ENCODE measurements around the gene PRKAR1A.

Gene PRKAR1A

GRCh38 chr17:68541816-68542215, 29.6 kb downstream of the PRKAR1A start:
- H3K36me3 ChIP-seq (ENCODE audit: control insufficient read depth, insufficient read depth, low read length): peaks cover 7% of the 10 kb centered on the region
- no peak for TF ChIP-seq CTCF (IDR thresholded peaks at IDR 0.05; ENCODE audit: insufficient read depth, low read length, poor library complexity, severe bottlenecking)
- no peak for DNase-seq (ENCODE audit: extremely low read depth, insufficient read length)

GRCh38 chr17:68542698-68543463, 30.7 kb downstream of the PRKAR1A start:
- no peaks in the 10 kb centered on the region for H3K27me3 ChIP-seq (replicated peaks; ENCODE audit: control insufficient read depth, insufficient read depth, low read length)
- TF ChIP-seq CTCF (IDR thresholded peaks at IDR 0.05; ENCODE audit: insufficient read depth, low read length, poor library complexity, severe bottlenecking): no peak
- no peak overlapping the region for H3K4me3 ChIP-seq (replicated peaks; ENCODE audit: low read depth, low read length)
- no peak for DNase-seq (ENCODE audit: extremely low read depth, insufficient read length)
- H3K36me3 ChIP-seq (ENCODE audit: control insufficient read depth, insufficient read depth, low read length): peaks cover 4% of the 10 kb centered on the region

More at GRCh38 chr17:68541816-68542215, 29.6 kb downstream of the PRKAR1A start:
- H3K27me3 ChIP-seq (replicated peaks; ENCODE audit: control insufficient read depth, insufficient read depth, low read length): no peaks in the 10 kb centered on the region
- H3K4me3 ChIP-seq (replicated peaks; ENCODE audit: low read depth, low read length): no peak overlapping the region

- Histone ChIP-seq H3K36me3 (ENCODE audit: control insufficient read depth, insufficient read depth, low read length) (peaks cover 4% of the 10 kb centered on the region), H3K27me3 (replicated peaks; ENCODE audit: control insufficient read depth, insufficient read depth, low read length) (no peaks in the 10 kb centered on the region), H3K4me3 (replicated peaks; ENCODE audit: low read depth, low read length) (no peak overlapping the region)
- no peak for TF ChIP-seq CTCF (IDR thresholded peaks at IDR 0.05; ENCODE audit: insufficient read depth, low read length, poor library complexity, severe bottlenecking)
- no peak for DNase-seq (ENCODE audit: extremely low read depth, insufficient read length)
Measured at GRCh38 chr17:68544111-68544915, 32.1 kb downstream of the PRKAR1A start.

- Histone ChIP-seq H3K36me3 (ENCODE audit: control insufficient read depth, insufficient read depth, low read length) (no peaks in the 10 kb centered on the region), H3K27me3 (replicated peaks; ENCODE audit: control insufficient read depth, insufficient read depth, low read length) (no peaks in the 10 kb centered on the region), H3K4me3 (replicated peaks; ENCODE audit: low read depth, low read length) (no peak overlapping the region)
- DNase-seq (ENCODE audit: extremely low read depth, insufficient read length): no peak
- TF ChIP-seq CTCF (IDR thresholded peaks at IDR 0.05; ENCODE audit: insufficient read depth, low read length, poor library complexity, severe bottlenecking): no peak
Measured at GRCh38 chr17:68556551-68556950, 44.3 kb downstream of the PRKAR1A start.

- TF ChIP-seq CTCF (IDR thresholded peaks at IDR 0.05; ENCODE audit: insufficient read depth, low read length, poor library complexity, severe bottlenecking): no peak
- no peaks in the 10 kb centered on the region for H3K27me3 ChIP-seq (replicated peaks; ENCODE audit: control insufficient read depth, insufficient read depth, low read length)
Measured at GRCh38 chr17:68559316-68559715, 47.1 kb downstream of the PRKAR1A start.

More at GRCh38 chr17:68559316-68559715, 47.1 kb downstream of the PRKAR1A start:
- H3K4me3 ChIP-seq (replicated peaks; ENCODE audit: low read depth, low read length): no peak overlapping the region
- no peak for DNase-seq (ENCODE audit: extremely low read depth, insufficient read length)
- H3K36me3 ChIP-seq (ENCODE audit: control insufficient read depth, insufficient read depth, low read length): no peaks in the 10 kb centered on the region
